Measurements from ENCODE around the gene DLX3.

DNA sequence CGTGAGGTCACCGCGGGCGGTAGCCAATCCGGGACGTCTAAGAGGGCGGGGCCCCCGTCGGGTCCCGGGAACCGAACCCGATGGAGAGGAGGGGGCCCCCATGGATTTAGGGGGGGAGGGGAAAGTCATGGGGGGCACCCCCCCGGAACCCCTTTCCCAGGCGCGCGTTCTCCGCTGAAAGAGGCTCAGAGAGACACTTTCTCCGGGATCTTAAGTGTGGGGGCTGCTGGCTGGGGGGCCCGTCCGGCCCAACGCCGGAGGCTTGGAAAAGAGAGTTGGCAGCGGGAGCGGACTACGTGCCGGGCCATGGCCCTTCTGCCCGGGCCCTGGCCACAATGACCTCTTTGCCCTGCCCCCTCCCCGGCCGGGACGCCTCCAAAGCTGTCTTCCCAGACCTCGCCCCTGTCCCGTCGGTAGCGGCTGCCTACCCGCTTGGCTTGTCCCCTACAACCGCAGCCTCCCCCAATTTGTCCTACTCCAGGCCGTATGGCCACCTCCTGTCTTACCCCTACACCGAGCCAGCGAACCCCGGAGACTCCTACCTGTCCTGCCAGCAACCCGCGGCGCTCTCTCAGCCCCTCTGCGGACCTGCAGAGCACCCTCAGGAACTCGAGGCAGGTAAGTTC, 25.8 kb downstream of the DLX3 start, which contains the start of gene DLX4:
- TF ChIP-seq, protein P1, sequence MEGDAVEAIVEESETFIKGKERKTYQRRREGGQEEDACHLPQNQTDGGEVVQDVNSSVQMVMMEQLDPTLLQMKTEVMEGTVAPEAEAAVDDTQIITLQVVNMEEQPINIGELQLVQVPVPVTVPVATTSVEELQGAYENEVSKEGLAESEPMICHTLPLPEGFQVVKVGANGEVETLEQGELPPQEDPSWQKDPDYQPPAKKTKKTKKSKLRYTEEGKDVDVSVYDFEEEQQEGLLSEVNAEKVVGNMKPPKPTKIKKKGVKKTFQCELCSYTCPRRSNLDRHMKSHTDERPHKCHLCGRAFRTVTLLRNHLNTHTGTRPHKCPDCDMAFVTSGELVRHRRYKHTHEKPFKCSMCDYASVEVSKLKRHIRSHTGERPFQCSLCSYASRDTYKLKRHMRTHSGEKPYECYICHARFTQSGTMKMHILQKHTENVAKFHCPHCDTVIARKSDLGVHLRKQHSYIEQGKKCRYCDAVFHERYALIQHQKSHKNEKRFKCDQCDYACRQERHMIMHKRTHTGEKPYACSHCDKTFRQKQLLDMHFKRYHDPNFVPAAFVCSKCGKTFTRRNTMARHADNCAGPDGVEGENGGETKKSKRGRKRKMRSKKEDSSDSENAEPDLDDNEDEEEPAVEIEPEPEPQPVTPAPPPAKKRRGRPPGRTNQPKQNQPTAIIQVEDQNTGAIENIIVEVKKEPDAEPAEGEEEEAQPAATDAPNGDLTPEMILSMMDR (IDR thresholded peaks at IDR 0.05): no peak
- no peak for TF ChIP-seq POLR2A (IDR thresholded peaks at IDR 0.05)
- no peak for TF ChIP-seq POLR2AphosphoS5 (IDR thresholded peaks at IDR 0.05)

All from breast epithelium (tissue), 3 donors.